HCT116 (cell line): Measurements from ENCODE around the gene FHL3. TPM values are rescaled to one million over a fixed set of nuclear protein-coding genes. Genes with fewer than 3 reads are reported as not detected.

ENCODE experiments used
- ATAC-seq: fragments of 200-7000 bp; cut with Tn5 transposase; 2 replicates; pipeline ENCODE4 v1.9.1; 2020; ENCODE audit warnings: mild to moderate bottlenecking, moderate library complexity
- BruUV-seq: library from RNA; stranded (reverse); fragments of 400-500 nt; replicated peaks from 2 replicates; lab custom pipeline; 2021; lab: Mats Ljungman, UMichigan
- CTCF ChIA-PET: fragments of 300-600 bp; sonication (Branson Sonifier 250); formaldehyde crosslinking; loops from one replicate; lab custom pipeline; 2021; ENCODE audit warnings: antibody characterized with exemption; lab: Charles Lee
- POLR2A ChIA-PET: fragments of 300-600, 350-600 bp; sonication (Branson Sonifier 250); formaldehyde crosslinking; loops from one replicate; lab custom pipeline; 2021; ENCODE audit warnings: antibody characterized with exemption; lab: Charles Lee
- RAD21 ChIA-PET, 2 experiments: fragments of 300-600 bp; sonication (Branson Sonifier 250); formaldehyde crosslinking; loops; one replicate each; lab custom pipeline; 2023; ENCODE audit warnings: low total read pairs in 2 of 2; ENCODE audit not compliant: uncharacterized antibody in 2 of 2, unreplicated experiment in 2 of 2, low non-redundant PET in 1 of 2; lab: Charles Lee
- DNase-seq: peaks from one replicate; pipeline ENCODE4 v3.0.0-alpha.2; 2010; ENCODE audit warnings: low read depth, low spot score
- H2AFZ ChIP-seq: fragments of 200-600 bp; shearing (Covaris generic), sonication (generic); 2 replicates; pipeline ENCODE4 v1.6.1; 2017; ENCODE audit warnings: low read depth, mixed run types, mixed read lengths, antibody characterized with exemption, low read length; ENCODE audit not compliant: poor library complexity, severe bottlenecking
- H3K27ac ChIP-seq: 2 replicates; pipeline ENCODE4 v1.5.1; 2012; ENCODE audit warnings: low read depth, low read length
- H3K27me3 ChIP-seq: fragments of 200-600 bp; sonication (generic); 2 replicates; pipeline ENCODE4 v1.6.1; 2016; ENCODE audit warnings: mixed run types, low read length, mixed read lengths; ENCODE audit not compliant: insufficient read depth
- H3K36me3 ChIP-seq, 2 experiments: fragments of 200-500 bp in 1 of 2; fragments of 200-600 bp in 1 of 2; sonication (Bioruptor generic) in 1 of 2; sonication (generic) in 1 of 2; 2 replicates each; pipeline versions ENCODE4 v1.5.1 to v1.6.1; 2014 to 2016; ENCODE audit warnings: low read length in 2 of 2, inconsistent platforms in 1 of 2, mixed read lengths in 1 of 2, mixed run types in 1 of 2; ENCODE audit not compliant: insufficient read depth in 2 of 2, control insufficient read depth in 1 of 2
- H3K4me1 ChIP-seq, 2 experiments: fragments of 200-600 bp in 1 of 2; sonication (generic) in 1 of 2; 2 replicates each; pipeline versions ENCODE4 v1.5.1 to v1.6.1; 2012 to 2017; ENCODE audit warnings: low read length in 2 of 2, inconsistent platforms in 1 of 2, mild to moderate bottlenecking in 1 of 2, mixed read lengths in 1 of 2, mixed run types in 1 of 2, moderate library complexity in 1 of 2; ENCODE audit not compliant: insufficient read depth in 2 of 2, control insufficient read depth in 1 of 2
- H3K4me2 ChIP-seq: fragments of 200-600 bp; sonication (generic); 2 replicates; pipeline ENCODE4 v1.6.1; 2017; ENCODE audit warnings: mixed run types, low read length, mixed read lengths
- H3K4me3 ChIP-seq, 2 experiments: fragments of 200-600 bp in 1 of 2; sonication (generic) in 1 of 2; replicated peaks in 1 of 2; 2 replicates each; pipeline ENCODE4 v1.5.1; 2011 to 2016; ENCODE audit warnings: low read length in 2 of 2, control low read depth in 1 of 2, low read depth in 1 of 2, mild to moderate bottlenecking in 1 of 2, mixed read lengths in 1 of 2, mixed run types in 1 of 2
- H3K79me2 ChIP-seq: fragments of 200-600 bp; sonication (generic); 2 replicates; pipeline ENCODE4 v1.6.1; 2017; ENCODE audit warnings: mild to moderate bottlenecking, mixed run types, low read length, moderate library complexity, mixed read lengths; ENCODE audit not compliant: insufficient read depth
- H3K9ac ChIP-seq: fragments of 200-600 bp; sonication (generic); 2 replicates; pipeline ENCODE4 v1.6.1; 2016; ENCODE audit warnings: low read length, mixed read lengths
- H3K9me2 ChIP-seq: fragments of 200-600 bp; sonication (generic), shearing (Covaris generic); 2 replicates; pipeline ENCODE4 v1.6.1; 2017; ENCODE audit warnings: mixed run types, mild to moderate bottlenecking, moderate library complexity; ENCODE audit not compliant: insufficient read depth
- H3K9me3 ChIP-seq, 2 experiments: fragments of 200-500 bp in 1 of 2; fragments of 200-600 bp in 1 of 2; sonication (Bioruptor generic) in 1 of 2; sonication (generic) in 1 of 2; 2 replicates each; pipeline ENCODE4 v1.6.1; 2014 to 2017; ENCODE audit warnings: low read length in 2 of 2, mixed read lengths in 2 of 2, inconsistent platforms in 1 of 2, low read depth in 1 of 2, mild to moderate bottlenecking in 1 of 2, mixed run types in 1 of 2, moderate library complexity in 1 of 2; ENCODE audit not compliant: control insufficient read depth in 1 of 2, insufficient read depth in 1 of 2
- H4K20me1 ChIP-seq: fragments of 200-600 bp; sonication (generic), shearing (Covaris generic); 2 replicates; pipeline ENCODE4 v1.6.1; 2017; ENCODE audit warnings: mixed run types, mild to moderate bottlenecking, moderate library complexity; ENCODE audit not compliant: insufficient read depth
- CBX3 ChIP-seq: IDR thresholded peaks from 2 replicates; pipeline ENCODE4 v1.6.1; 2012; ENCODE audit warnings: low read depth
- CEBPB ChIP-seq: IDR thresholded peaks from 2 replicates; pipeline ENCODE4 v1.6.1; 2012; ENCODE audit warnings: low read depth
- EGR1 ChIP-seq: IDR thresholded peaks from 2 replicates; pipeline ENCODE4 v1.6.1; 2012; ENCODE audit warnings: low read depth
- ELF1 ChIP-seq: IDR thresholded peaks from 2 replicates; pipeline ENCODE4 v1.6.1; 2012; ENCODE audit warnings: low read depth, borderline replicate concordance
- EZH2 ChIP-seq: fragments of 200-600 bp; sonication (generic); IDR thresholded peaks from 2 replicates; pipeline ENCODE4 v1.6.1; 2017; ENCODE audit warnings: antibody characterized with exemption, mixed run types
- EZH2phosphoT487 ChIP-seq: fragments of 200-600 bp; IDR thresholded peaks from 2 replicates; pipeline ENCODE4 v1.6.1; 2018; ENCODE audit warnings: antibody characterized with exemption, borderline replicate concordance
- FOSL1 ChIP-seq: IDR thresholded peaks from 2 replicates; pipeline ENCODE4 v1.6.1; 2012; ENCODE audit warnings: low read depth
- RAD21 ChIP-seq: IDR thresholded peaks from 2 replicates; pipeline ENCODE4 v1.6.1; 2012; ENCODE audit warnings: low read depth, mild to moderate bottlenecking
- SP1 ChIP-seq: IDR thresholded peaks from 2 replicates; pipeline ENCODE4 v1.6.1; 2012; ENCODE audit warnings: low read depth
- YY1 ChIP-seq: IDR thresholded peaks from 2 replicates; pipeline ENCODE4 v1.6.1; 2011; ENCODE audit warnings: low read length, low read depth, moderate library complexity, mild to moderate bottlenecking; ENCODE audit not compliant: insufficient replicate concordance; ENCODE audit errors: extremely low read depth
- ZNF274 ChIP-seq: fragments of 200-500 bp; sonication (Bioruptor generic); IDR thresholded peaks from 2 replicates; pipeline ENCODE4 v1.6.1; 2014; ENCODE audit warnings: mild to moderate bottlenecking, low read depth, low read length, inconsistent platforms
- intact Hi-C: fragments of 100-400 bp; cut with micrococcal nuclease; formaldehyde crosslinking; loops from 2 replicates; pipeline ENCODE4 v1.10.0; 2022
- total RNA-seq: library from RNA; stranded (reverse); gene quantifications from one replicate; pipeline ENCODE4 v1.2.1, GENCODE V29; 2021; ENCODE audit not compliant: unreplicated experiment
- TF ChIP-seq, protein P1 (sequence below): IDR thresholded peaks from 2 replicates; pipeline ENCODE4 v1.6.1; 2012
- TF ChIP-seq, protein P2 (sequence below): IDR thresholded peaks from 2 replicates; pipeline ENCODE4 v1.6.1; 2011; ENCODE audit warnings: mild to moderate bottlenecking, low read length, moderate library complexity; ENCODE audit not compliant: insufficient replicate concordance; ENCODE audit errors: extremely low read depth
- TF ChIP-seq, protein P3 (sequence below), 3 experiments: fragments of 200-600 bp in 1 of 3; sonication (generic) in 1 of 3; IDR thresholded peaks in 2 of 3; conservative IDR thresholded peaks in 1 of 3; 2 replicates each; pipeline ENCODE4 v1.5.1; 2012 to 2017; ENCODE audit warnings: low read depth in 2 of 3, low read length in 2 of 3, antibody characterized with exemption in 1 of 3, borderline replicate concordance in 1 of 3, control low read depth in 1 of 3, mild to moderate bottlenecking in 1 of 3, mixed read lengths in 1 of 3, mixed run types in 1 of 3, moderate library complexity in 1 of 3; ENCODE audit not compliant: insufficient read depth in 1 of 3
- TF ChIP-seq, protein P4 (sequence below): IDR thresholded peaks from 2 replicates; pipeline ENCODE4 v1.6.1; 2012

FHL3 gene
- total RNA-seq, 1 experiment from 2014 or later = 22.5 TPM

DNA sequence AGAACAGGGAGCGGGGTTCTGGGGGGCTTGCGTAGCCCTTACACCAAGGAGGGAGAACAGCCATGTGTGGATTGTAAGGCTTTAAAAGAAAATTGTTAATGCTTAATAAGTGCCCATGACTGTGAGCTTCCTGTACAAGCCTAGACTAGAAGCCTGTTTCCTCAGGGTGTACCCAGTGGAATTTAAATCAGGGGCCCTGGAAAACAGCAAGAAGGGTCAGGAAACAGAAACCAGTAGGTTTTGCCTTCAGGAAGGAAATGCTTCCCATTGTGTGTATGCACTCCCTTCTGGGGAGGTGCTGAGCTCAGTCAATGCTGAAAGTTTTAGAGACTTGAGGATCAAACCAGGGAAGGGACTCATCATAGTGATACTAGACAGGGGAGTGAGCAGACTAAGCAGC, 19.9 kb upstream of the FHL3 start:
- H3K4me1 ChIP-seq = no peaks in the 10 kb centered on the region; a peak in 1 of 4 replicates
- no TSS peak for BruUV-seq
- ChIA-PET CTCF (interaction anchor here (0.6 to 1.2 kb wide), 2 partner anchors 150 to 810 kb away, joined by 3 read pairs; no protein-coding TSS in a partner anchor), RAD21 (no interaction called here), POLR2A (no interaction called here)
- H3K36me3 ChIP-seq = peaks cover 43 to 60% of the 10 kb centered on the region in 2 experiments
- H3K9ac ChIP-seq = no peak overlapping the region
- DNase-seq = no peak
- peaks cover 13% of the 10 kb centered on the region; the same call in 1 of the 2 replicates for H3K79me2 ChIP-seq
- no peak overlapping the region for H3K27ac ChIP-seq
- intact Hi-C loops = loop anchor here (5.0 kb wide), 1 partner anchor 792 kb away; no protein-coding TSS in a partner anchor
- TF ChIP-seq SP1 = no peak
- TF ChIP-seq, protein P1, sequence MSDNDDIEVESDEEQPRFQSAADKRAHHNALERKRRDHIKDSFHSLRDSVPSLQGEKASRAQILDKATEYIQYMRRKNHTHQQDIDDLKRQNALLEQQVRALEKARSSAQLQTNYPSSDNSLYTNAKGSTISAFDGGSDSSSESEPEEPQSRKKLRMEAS = no peak
- H3K27me3 ChIP-seq = no peaks in the 10 kb centered on the region
- no peak for ATAC-seq
- no peak overlapping the region for H3K4me3 ChIP-seq
- H3K4me2 ChIP-seq = no peak overlapping the region
- no peaks in the 10 kb centered on the region for H4K20me1 ChIP-seq
- H2AFZ ChIP-seq = no peak overlapping the region
- H3K9me2 ChIP-seq = no peaks in the 10 kb centered on the region
- H3K9me3 ChIP-seq = no peaks in the 10 kb centered on the region

DNA sequence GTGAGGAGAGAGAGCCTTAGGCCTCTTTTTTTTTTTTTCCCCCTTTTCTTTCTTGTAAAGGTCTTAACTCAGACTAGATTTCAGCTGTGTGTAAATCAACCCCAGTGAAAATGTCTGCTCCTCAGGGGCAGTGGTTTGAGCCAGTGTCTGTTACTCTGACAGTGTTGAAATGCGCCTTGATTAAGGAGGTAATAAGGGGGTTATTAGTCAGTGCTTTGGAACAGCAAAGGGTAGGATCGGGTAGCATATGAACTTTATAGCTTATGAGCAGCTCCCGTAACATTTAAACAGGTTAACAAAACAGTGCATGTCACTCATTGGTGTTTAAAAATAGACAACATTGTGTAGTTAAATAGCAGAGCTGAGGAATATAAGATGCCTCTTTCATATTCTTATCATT, 17.5 kb upstream of the FHL3 start:
- POLR2A ChIA-PET = no interaction called here

More for the DNA sequence above, 17.5 kb upstream of the FHL3 start:
- no peaks in the 10 kb centered on the region for H4K20me1 ChIP-seq
- H3K9ac ChIP-seq = no peak overlapping the region
- no peak overlapping the region for H2AFZ ChIP-seq
- no peak overlapping the region for H3K27ac ChIP-seq
- intact Hi-C loops = no loop called here
- no peaks in the 10 kb centered on the region for H3K9me2 ChIP-seq
- H3K4me3 ChIP-seq = no peak overlapping the region
- BruUV-seq = no TSS peak
- H3K9me3 ChIP-seq = no peaks in the 10 kb centered on the region
- H3K4me1 ChIP-seq = no peaks in the 10 kb centered on the region
- H3K36me3 ChIP-seq = peaks cover 64 to 79% of the 10 kb centered on the region in 2 experiments
- ATAC-seq = no peak
- H3K79me2 ChIP-seq = peaks cover 35% of the 10 kb centered on the region
- no peak overlapping the region for H3K4me2 ChIP-seq
- ChIA-PET CTCF (no interaction called here), RAD21 (no interaction called here)
- no peaks in the 10 kb centered on the region for H3K27me3 ChIP-seq
- DNase-seq = no peak
- TF ChIP-seq ELF1 (no peak), FOSL1 (no peak), EGR1 (no peak), CEBPB (no peak), ZNF274 (no peak), EZH2phosphoT487 (no peak), YY1 (no peak), CBX3 (no peak), SP1 (no peak), EZH2 (no peak), RAD21 (no peak)
- TF ChIP-seq, protein P2, sequence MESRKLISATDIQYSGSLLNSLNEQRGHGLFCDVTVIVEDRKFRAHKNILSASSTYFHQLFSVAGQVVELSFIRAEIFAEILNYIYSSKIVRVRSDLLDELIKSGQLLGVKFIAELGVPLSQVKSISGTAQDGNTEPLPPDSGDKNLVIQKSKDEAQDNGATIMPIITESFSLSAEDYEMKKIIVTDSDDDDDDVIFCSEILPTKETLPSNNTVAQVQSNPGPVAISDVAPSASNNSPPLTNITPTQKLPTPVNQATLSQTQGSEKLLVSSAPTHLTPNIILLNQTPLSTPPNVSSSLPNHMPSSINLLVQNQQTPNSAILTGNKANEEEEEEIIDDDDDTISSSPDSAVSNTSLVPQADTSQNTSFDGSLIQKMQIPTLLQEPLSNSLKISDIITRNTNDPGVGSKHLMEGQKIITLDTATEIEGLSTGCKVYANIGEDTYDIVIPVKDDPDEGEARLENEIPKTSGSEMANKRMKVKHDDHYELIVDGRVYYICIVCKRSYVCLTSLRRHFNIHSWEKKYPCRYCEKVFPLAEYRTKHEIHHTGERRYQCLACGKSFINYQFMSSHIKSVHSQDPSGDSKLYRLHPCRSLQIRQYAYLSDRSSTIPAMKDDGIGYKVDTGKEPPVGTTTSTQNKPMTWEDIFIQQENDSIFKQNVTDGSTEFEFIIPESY = no peak
- TF ChIP-seq, protein P3, sequence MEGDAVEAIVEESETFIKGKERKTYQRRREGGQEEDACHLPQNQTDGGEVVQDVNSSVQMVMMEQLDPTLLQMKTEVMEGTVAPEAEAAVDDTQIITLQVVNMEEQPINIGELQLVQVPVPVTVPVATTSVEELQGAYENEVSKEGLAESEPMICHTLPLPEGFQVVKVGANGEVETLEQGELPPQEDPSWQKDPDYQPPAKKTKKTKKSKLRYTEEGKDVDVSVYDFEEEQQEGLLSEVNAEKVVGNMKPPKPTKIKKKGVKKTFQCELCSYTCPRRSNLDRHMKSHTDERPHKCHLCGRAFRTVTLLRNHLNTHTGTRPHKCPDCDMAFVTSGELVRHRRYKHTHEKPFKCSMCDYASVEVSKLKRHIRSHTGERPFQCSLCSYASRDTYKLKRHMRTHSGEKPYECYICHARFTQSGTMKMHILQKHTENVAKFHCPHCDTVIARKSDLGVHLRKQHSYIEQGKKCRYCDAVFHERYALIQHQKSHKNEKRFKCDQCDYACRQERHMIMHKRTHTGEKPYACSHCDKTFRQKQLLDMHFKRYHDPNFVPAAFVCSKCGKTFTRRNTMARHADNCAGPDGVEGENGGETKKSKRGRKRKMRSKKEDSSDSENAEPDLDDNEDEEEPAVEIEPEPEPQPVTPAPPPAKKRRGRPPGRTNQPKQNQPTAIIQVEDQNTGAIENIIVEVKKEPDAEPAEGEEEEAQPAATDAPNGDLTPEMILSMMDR (IDR thresholded peaks at IDR 0.05 in 2 of 3, conservative IDR thresholded peaks at IDR 0.05 in 1 of 3; ENCODE audit: borderline replicate concordance in 1 of 3, insufficient read depth in 1 of 3, low read depth in 2 of 3, low read length in 2 of 3) = no peak
- TF ChIP-seq, protein P1 = no peak
- TF ChIP-seq, protein P4, sequence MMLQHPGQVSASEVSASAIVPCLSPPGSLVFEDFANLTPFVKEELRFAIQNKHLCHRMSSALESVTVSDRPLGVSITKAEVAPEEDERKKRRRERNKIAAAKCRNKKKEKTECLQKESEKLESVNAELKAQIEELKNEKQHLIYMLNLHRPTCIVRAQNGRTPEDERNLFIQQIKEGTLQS = no peak
